Measurements from ENCODE around the gene ZNF593. TPM values are rescaled to one million over a fixed set of nuclear protein-coding genes. Genes with fewer than 3 reads are reported as not detected.

ZNF593 gene
- total and polyA plus RNA-seq, 9 of the 15 experiments (the other 6 are each of a cell fraction or from before 2014, with no cell fraction given), result 9.8 to 334 (median 48.2) TPM

DNA sequence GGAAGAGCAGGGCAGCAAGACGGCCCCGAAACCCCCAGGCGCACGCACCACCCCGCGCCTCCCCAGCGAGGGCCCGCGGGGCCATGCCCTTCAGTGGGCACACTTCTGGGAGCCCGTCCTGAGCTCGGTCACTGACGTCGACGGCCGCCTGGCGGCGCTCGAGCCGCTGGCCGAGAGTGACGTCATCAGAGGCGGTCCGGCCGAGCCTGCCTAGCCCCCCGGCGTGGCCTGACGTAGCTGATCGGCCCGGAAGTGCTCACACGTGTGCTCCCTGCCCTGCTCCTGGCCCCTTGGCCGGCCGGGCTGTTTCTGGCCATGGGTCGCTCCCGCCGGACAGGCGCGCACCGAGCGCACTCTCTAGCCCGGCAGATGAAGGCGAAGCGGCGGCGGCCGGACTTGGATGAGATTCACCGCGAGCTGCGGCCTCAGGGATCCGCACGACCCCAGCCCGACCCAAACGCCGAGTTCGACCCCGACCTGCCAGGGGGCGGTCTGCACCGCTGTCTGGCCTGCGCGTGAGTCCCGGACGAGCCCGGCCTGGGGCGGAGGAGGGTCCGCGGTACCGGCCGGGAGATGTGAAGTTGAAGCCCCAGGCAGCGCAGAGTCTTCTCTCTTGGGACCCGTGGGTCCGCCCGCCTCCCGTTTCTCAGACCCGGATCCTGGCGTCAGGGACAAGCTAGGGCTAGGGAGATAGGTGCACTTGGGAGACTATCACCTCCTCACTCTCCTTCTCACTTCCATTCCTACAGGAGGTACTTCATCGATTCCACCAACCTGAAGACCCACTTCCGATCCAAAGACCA, at the start of gene ZNF593 (continued):
- TF ChIP-seq ZKSCAN1 (IDR thresholded peaks at IDR 0.05; ENCODE audit: low read depth, low read length), result peak; percentile 76; the same call in 1 of the 2 replicates
- peak; percentile 99 for TF ChIP-seq HNRNPL (IDR thresholded peaks at IDR 0.05; ENCODE audit: low read depth, low read length)
- TF ChIP-seq EP400 (IDR thresholded peaks at IDR 0.05), result peak; percentile 99
- TF ChIP-seq ZEB2 (IDR thresholded peaks at IDR 0.05), result no peak
- TF ChIP-seq GABPA (tag; conservative IDR thresholded peaks at IDR 0.05; ENCODE audit: low read depth), result peak; percentile 93
- TF ChIP-seq JUND (IDR thresholded peaks at IDR 0.05; ENCODE audit: borderline replicate concordance, low read depth, low read length), result peak; percentile 99
- TF ChIP-seq JUND (tag; IDR thresholded peaks at IDR 0.05; ENCODE audit: borderline replicate concordance, low read depth, low read length), result peak; percentile 99
- no peak for TF ChIP-seq CEBPB (tag; IDR thresholded peaks at IDR 0.05)
- peak; percentile 93; the same call in 1 of the 2 replicates for TF ChIP-seq CAMTA2 (CRISPR knock-in tag; conservative IDR thresholded peaks at IDR 0.05)
- 0 out of 2 replicates have a peak, but pooled peaks have one; percentile 59 for TF ChIP-seq ZNF224 (CRISPR knock-in tag; IDR thresholded peaks at IDR 0.05)
- no peak for TF ChIP-seq DMBX1 (CRISPR knock-in tag; IDR thresholded peaks at IDR 0.05; ENCODE audit: borderline replicate concordance)
- peak; percentile 16; the same call in 1 of the 2 replicates for TF ChIP-seq ZNF431 (CRISPR knock-in tag; IDR thresholded peaks at IDR 0.05)
- TF ChIP-seq ZNF76 (CRISPR knock-in tag; IDR thresholded peaks at IDR 0.05; ENCODE audit: borderline replicate concordance), result no peak
- TF ChIP-seq DACH1 (IDR thresholded peaks at IDR 0.05; ENCODE audit: partially characterized antibody), result peak; percentile 55
- TF ChIP-seq NR2F6 (CRISPR knock-in tag; IDR thresholded peaks at IDR 0.05), result 0 out of 2 replicates have a peak, but pooled peaks have one; percentile 81
- TF ChIP-seq, protein P1, sequence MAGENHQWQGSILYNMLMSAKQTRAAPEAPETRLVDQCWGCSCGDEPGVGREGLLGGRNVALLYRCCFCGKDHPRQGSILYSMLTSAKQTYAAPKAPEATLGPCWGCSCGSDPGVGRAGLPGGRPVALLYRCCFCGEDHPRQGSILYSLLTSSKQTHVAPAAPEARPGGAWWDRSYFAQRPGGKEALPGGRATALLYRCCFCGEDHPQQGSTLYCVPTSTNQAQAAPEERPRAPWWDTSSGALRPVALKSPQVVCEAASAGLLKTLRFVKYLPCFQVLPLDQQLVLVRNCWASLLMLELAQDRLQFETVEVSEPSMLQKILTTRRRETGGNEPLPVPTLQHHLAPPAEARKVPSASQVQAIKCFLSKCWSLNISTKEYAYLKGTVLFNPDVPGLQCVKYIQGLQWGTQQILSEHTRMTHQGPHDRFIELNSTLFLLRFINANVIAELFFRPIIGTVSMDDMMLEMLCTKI (IDR thresholded peaks at IDR 0.05; ENCODE audit: partially characterized antibody), result no peak
- TF ChIP-seq SIN3B (IDR thresholded peaks at IDR 0.05; ENCODE audit: low read depth), result peak; percentile 92
- peak; percentile 85 for TF ChIP-seq SMAD4 (CRISPR knock-in tag; conservative IDR thresholded peaks at IDR 0.05)
- TF ChIP-seq, protein P2, sequence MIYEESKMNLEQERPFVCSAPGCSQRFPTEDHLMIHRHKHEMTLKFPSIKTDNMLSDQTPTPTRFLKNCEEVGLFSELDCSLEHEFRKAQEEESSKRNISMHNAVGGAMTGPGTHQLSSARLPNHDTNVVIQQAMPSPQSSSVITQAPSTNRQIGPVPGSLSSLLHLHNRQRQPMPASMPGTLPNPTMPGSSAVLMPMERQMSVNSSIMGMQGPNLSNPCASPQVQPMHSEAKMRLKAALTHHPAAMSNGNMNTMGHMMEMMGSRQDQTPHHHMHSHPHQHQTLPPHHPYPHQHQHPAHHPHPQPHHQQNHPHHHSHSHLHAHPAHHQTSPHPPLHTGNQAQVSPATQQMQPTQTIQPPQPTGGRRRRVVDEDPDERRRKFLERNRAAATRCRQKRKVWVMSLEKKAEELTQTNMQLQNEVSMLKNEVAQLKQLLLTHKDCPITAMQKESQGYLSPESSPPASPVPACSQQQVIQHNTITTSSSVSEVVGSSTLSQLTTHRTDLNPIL (CRISPR knock-in tag; IDR thresholded peaks at IDR 0.05), result peak; percentile 58; the same call in 1 of the 2 replicates
- no peak for TF ChIP-seq CCAR2 (IDR thresholded peaks at IDR 0.05; ENCODE audit: low read depth, low read length)
- peak; percentile 66 for TF ChIP-seq HLTF (IDR thresholded peaks at IDR 0.05)
- TF ChIP-seq, protein P3, sequence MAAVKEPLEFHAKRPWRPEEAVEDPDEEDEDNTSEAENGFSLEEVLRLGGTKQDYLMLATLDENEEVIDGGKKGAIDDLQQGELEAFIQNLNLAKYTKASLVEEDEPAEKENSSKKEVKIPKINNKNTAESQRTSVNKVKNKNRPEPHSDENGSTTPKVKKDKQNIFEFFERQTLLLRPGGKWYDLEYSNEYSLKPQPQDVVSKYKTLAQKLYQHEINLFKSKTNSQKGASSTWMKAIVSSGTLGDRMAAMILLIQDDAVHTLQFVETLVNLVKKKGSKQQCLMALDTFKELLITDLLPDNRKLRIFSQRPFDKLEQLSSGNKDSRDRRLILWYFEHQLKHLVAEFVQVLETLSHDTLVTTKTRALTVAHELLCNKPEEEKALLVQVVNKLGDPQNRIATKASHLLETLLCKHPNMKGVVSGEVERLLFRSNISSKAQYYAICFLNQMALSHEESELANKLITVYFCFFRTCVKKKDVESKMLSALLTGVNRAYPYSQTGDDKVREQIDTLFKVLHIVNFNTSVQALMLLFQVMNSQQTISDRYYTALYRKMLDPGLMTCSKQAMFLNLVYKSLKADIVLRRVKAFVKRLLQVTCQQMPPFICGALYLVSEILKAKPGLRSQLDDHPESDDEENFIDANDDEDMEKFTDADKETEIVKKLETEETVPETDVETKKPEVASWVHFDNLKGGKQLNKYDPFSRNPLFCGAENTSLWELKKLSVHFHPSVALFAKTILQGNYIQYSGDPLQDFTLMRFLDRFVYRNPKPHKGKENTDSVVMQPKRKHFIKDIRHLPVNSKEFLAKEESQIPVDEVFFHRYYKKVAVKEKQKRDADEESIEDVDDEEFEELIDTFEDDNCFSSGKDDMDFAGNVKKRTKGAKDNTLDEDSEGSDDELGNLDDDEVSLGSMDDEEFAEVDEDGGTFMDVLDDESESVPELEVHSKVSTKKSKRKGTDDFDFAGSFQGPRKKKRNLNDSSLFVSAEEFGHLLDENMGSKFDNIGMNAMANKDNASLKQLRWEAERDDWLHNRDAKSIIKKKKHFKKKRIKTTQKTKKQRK (IDR thresholded peaks at IDR 0.05; ENCODE audit: borderline replicate concordance, low read depth, low read length), result no peak
- peak; percentile 77; the same call in 1 of the 2 replicates for TF ChIP-seq POLR2AphosphoS5 (IDR thresholded peaks at IDR 0.05; ENCODE audit: control insufficient read depth, insufficient read depth, low read depth, low read length)
